H1 (cell line): ENCODE results near the gene S1PR3. TPM values are rescaled to one million over a fixed set of nuclear protein-coding genes. Genes with fewer than 3 reads are reported as not detected.

Experiments
- CTCF ChIA-PET: fragments of 300-600 bp; sonication (Branson Sonifier 250); formaldehyde crosslinking; loops from one replicate; lab custom pipeline; 2021; ENCODE audit not compliant: partially characterized antibody; lab: Charles Lee
- POLR2A ChIA-PET: fragments of 300-600 bp; sonication (Branson Sonifier 250); formaldehyde crosslinking; loops from one replicate; lab custom pipeline; 2021; ENCODE audit warnings: inconsistent platforms; ENCODE audit not compliant: partially characterized antibody; lab: Charles Lee
- DNase-seq, 2 experiments: peaks; one replicate each; pipeline versions ENCODE4 v3.0.0 to v3.0.0-alpha.2; 2010 to 2022; ENCODE audit warnings: low spot score in 2 of 2, low read depth in 1 of 2, mixed read lengths in 1 of 2
- FAIRE-seq: peaks from 2 replicates; lab custom pipeline; 2011; peaks lifted over from hg19 to GRCh38; lab: Jason Lieb, UNC
- H2AFZ ChIP-seq: 2 replicates; pipeline ENCODE4 v1.8.1; 2012; ENCODE audit warnings: low read length, inconsistent platforms
- H2AK5ac ChIP-seq: 2 replicates; pipeline ENCODE4 v1.6.1; 2013; ENCODE audit warnings: low read depth, low read length
- H2BK120ac ChIP-seq: replicated peaks from 2 replicates; pipeline ENCODE3; 2013; ENCODE audit warnings: low read depth, low read length, inconsistent platforms
- H2BK12ac ChIP-seq: 2 replicates; pipeline ENCODE4 v1.6.1; 2013; ENCODE audit warnings: low read depth, low read length
- H2BK15ac ChIP-seq: 2 replicates; pipeline ENCODE4 v1.6.1; 2013; ENCODE audit warnings: low read length
- H2BK20ac ChIP-seq: 2 replicates; pipeline ENCODE4 v1.6.1; 2013; ENCODE audit warnings: low read length
- H2BK5ac ChIP-seq: 2 replicates; pipeline ENCODE4 v1.6.1; 2013; ENCODE audit warnings: low read depth, low read length
- H3K14ac ChIP-seq: 2 replicates; pipeline ENCODE4 v1.6.1; 2013; ENCODE audit warnings: inconsistent platforms; ENCODE audit not compliant: insufficient read length
- H3K18ac ChIP-seq: 2 replicates; pipeline ENCODE4 v1.6.1; 2013; ENCODE audit warnings: low read length; ENCODE audit errors: extremely low read depth
- H3K23ac ChIP-seq: 2 replicates; pipeline ENCODE4 v1.6.1; 2013; ENCODE audit warnings: inconsistent platforms; ENCODE audit not compliant: insufficient read length
- H3K23me2 ChIP-seq: 2 replicates; pipeline ENCODE4 v1.6.1; 2013; ENCODE audit warnings: low read depth, low read length
- H3K27ac ChIP-seq: 2 replicates; pipeline ENCODE4 v1.6.1; 2011; ENCODE audit warnings: low read depth, low read length, inconsistent platforms
- H3K27me3 ChIP-seq, 4 experiments: replicated peaks in 1 of 4; 1 replicate in 1 of 4; 2 replicates in 3 of 4; pipeline versions ENCODE4 v1.6.1 to v1.8.1; 2011 to 2013; ENCODE audit warnings: low read length in 3 of 4, mild to moderate bottlenecking in 3 of 4, inconsistent platforms in 2 of 4, mixed read lengths in 2 of 4, moderate library complexity in 1 of 4; ENCODE audit not compliant: control insufficient read depth in 3 of 4, insufficient read depth in 3 of 4; ENCODE audit errors: extremely low read depth in 1 of 4
- H3K36me3 ChIP-seq, 4 experiments: 2 replicates each; pipeline versions ENCODE4 v1.6.1 to v1.8.1; 2011 to 2013; ENCODE audit warnings: mild to moderate bottlenecking in 4 of 4, low read length in 3 of 4, moderate library complexity in 2 of 4, control low read depth in 1 of 4, inconsistent platforms in 1 of 4; ENCODE audit not compliant: insufficient read depth in 4 of 4, control insufficient read depth in 2 of 4
- H3K4ac ChIP-seq: replicated peaks from 2 replicates; pipeline ENCODE3; 2013; ENCODE audit warnings: low read length, low read depth, mixed read lengths, inconsistent platforms; ENCODE audit not compliant: insufficient read length
- H3K4me1 ChIP-seq, 4 experiments: replicated peaks in 1 of 4; 1 replicate in 1 of 4; 2 replicates in 3 of 4; pipeline versions ENCODE4 v1.6.1 to v1.8.1; 2011 to 2013; ENCODE audit warnings: low read length in 3 of 4, inconsistent platforms in 2 of 4, mixed read lengths in 1 of 4; ENCODE audit not compliant: insufficient read depth in 4 of 4, control insufficient read depth in 3 of 4
- H3K4me2 ChIP-seq, 2 experiments: 2 replicates each; pipeline versions ENCODE4 v1.6.1 to v1.8.1; 2011 to 2013; ENCODE audit warnings: low read depth in 2 of 2, low read length in 2 of 2, control low read depth in 1 of 2, inconsistent platforms in 1 of 2, mild to moderate bottlenecking in 1 of 2; ENCODE audit not compliant: insufficient read depth in 1 of 2
- H3K4me3 ChIP-seq, 4 experiments: fragments of 200-600, 300-600 bp in 1 of 4; sonication (generic), shearing (Covaris generic), sonication (Bioruptor Twin) in 1 of 4; 2 replicates each; pipeline versions ENCODE4 v1.5.1 to v1.8.1; 2011 to 2016; ENCODE audit warnings: low read length in 4 of 4, low read depth in 3 of 4, control low read depth in 2 of 4, inconsistent platforms in 2 of 4, mild to moderate bottlenecking in 2 of 4, mixed read lengths in 1 of 4, moderate library complexity in 1 of 4; ENCODE audit not compliant: insufficient read depth in 2 of 4; ENCODE audit errors: extremely low read depth in 1 of 4
- H3K56ac ChIP-seq: replicated peaks from 2 replicates; pipeline ENCODE3; 2013; ENCODE audit warnings: low read depth, mild to moderate bottlenecking, mixed read lengths, low read length, inconsistent platforms; ENCODE audit not compliant: insufficient read length
- H3K79me1 ChIP-seq: 2 replicates; pipeline ENCODE4 v1.6.1; 2013; ENCODE audit warnings: low read depth, low read length, control low read depth
- H3K79me2 ChIP-seq, 2 experiments: 2 replicates each; pipeline versions ENCODE4 v1.6.1 to v1.8.1; 2012 to 2013; ENCODE audit warnings: low read length in 2 of 2, mild to moderate bottlenecking in 2 of 2, inconsistent platforms in 1 of 2; ENCODE audit not compliant: insufficient read depth in 2 of 2, control insufficient read depth in 1 of 2
- H3K9ac ChIP-seq, 4 experiments: replicated peaks in 1 of 4; 1 replicate in 1 of 4; 2 replicates in 3 of 4; pipeline versions ENCODE4 v1.6.1 to v1.8.1; 2011 to 2013; ENCODE audit warnings: low read depth in 3 of 4, low read length in 3 of 4, control low read depth in 2 of 4, mild to moderate bottlenecking in 2 of 4, moderate library complexity in 2 of 4, inconsistent platforms in 1 of 4; ENCODE audit errors: extremely low read depth in 1 of 4
- H3K9me3 ChIP-seq, 2 experiments: 2 replicates each; pipeline versions ENCODE4 v1.6.1 to v1.8.1; 2012 to 2013; ENCODE audit warnings: mild to moderate bottlenecking in 2 of 2, moderate library complexity in 2 of 2, control low read depth in 1 of 2, inconsistent platforms in 1 of 2, low read depth in 1 of 2, low read length in 1 of 2, mixed read lengths in 1 of 2; ENCODE audit not compliant: insufficient read depth in 2 of 2
- H4K20me1 ChIP-seq, 2 experiments: replicated peaks in 1 of 2; 2 replicates each; pipeline versions ENCODE3 to v1.8.1; 2011 to 2013; ENCODE audit warnings: inconsistent platforms in 2 of 2, low read length in 2 of 2, mild to moderate bottlenecking in 1 of 2; ENCODE audit not compliant: insufficient read depth in 2 of 2, control insufficient read depth in 1 of 2
- H4K5ac ChIP-seq: 2 replicates; pipeline ENCODE4 v1.6.1; 2013; ENCODE audit warnings: low read length, low read depth, mixed read lengths, inconsistent platforms; ENCODE audit not compliant: insufficient read length
- H4K8ac ChIP-seq: 2 replicates; pipeline ENCODE4 v1.8.0; 2013; ENCODE audit warnings: mild to moderate bottlenecking, moderate library complexity, low read length, inconsistent platforms; ENCODE audit not compliant: insufficient read depth; ENCODE audit errors: extremely low read depth
- H4K91ac ChIP-seq: replicated peaks from 2 replicates; pipeline ENCODE3; 2013; ENCODE audit warnings: low read length, mixed read lengths, inconsistent platforms; ENCODE audit not compliant: insufficient read length
- ASH2L ChIP-seq: fragments of 200-600, 300-600 bp; sonication (generic); IDR thresholded peaks from one replicate; pipeline ENCODE4 v1.7.1; 2017; ENCODE audit warnings: low read length
- CTBP2 ChIP-seq: IDR thresholded peaks from 2 replicates; pipeline ENCODE4 v1.7.0; 2011; ENCODE audit warnings: borderline replicate concordance, mild to moderate bottlenecking, moderate library complexity, mixed read lengths, low read length; ENCODE audit not compliant: insufficient read depth, insufficient read length
- FOSL1 ChIP-seq: IDR thresholded peaks from 2 replicates; pipeline ENCODE4 v1.6.1; 2011; ENCODE audit warnings: mild to moderate bottlenecking, low read depth, low read length, moderate library complexity; ENCODE audit not compliant: insufficient read depth
- KDM1A ChIP-seq: fragments of 200-600, 300-600 bp; sonication (generic); IDR thresholded peaks from 2 replicates; pipeline ENCODE4 v1.7.1; 2016; ENCODE audit warnings: mild to moderate bottlenecking, low read length, borderline replicate concordance
- KDM4A ChIP-seq: IDR thresholded peaks from one replicate; pipeline ENCODE4 v1.7.1; 2012; ENCODE audit warnings: low read depth, mild to moderate bottlenecking, moderate library complexity, low read length, inconsistent platforms; ENCODE audit not compliant: severe bottlenecking
- NANOG ChIP-seq: IDR thresholded peaks from 2 replicates; pipeline ENCODE4 v1.6.1; 2011; ENCODE audit warnings: low read length, low read depth, mild to moderate bottlenecking, inconsistent platforms; ENCODE audit not compliant: insufficient read depth, poor library complexity, severe bottlenecking
- POLR2AphosphoS5 ChIP-seq: IDR thresholded peaks from 2 replicates; pipeline ENCODE4 v1.6.1; 2011; ENCODE audit warnings: low read depth, low read length
- RBBP5 ChIP-seq: IDR thresholded peaks from 2 replicates; pipeline ENCODE4 v1.7.1; 2012; ENCODE audit warnings: low read depth, mild to moderate bottlenecking, inconsistent platforms, low read length, moderate library complexity, borderline replicate concordance
- RNF2 ChIP-seq: fragments of 200-900, 300-1000 bp; sonication (generic); IDR thresholded peaks from 2 replicates; pipeline ENCODE4 v1.7.1; 2016; ENCODE audit warnings: borderline replicate concordance, low read depth, mild to moderate bottlenecking, antibody characterized with exemption, low read length; ENCODE audit not compliant: poor library complexity, severe bottlenecking; ENCODE audit errors: missing control alignments
- SAP30 ChIP-seq: fragments of 300-600 bp; sonication (generic); IDR thresholded peaks from 2 replicates; pipeline ENCODE4 v1.7.1; 2012; ENCODE audit warnings: low read length, moderate library complexity, mild to moderate bottlenecking, inconsistent platforms; ENCODE audit not compliant: insufficient read depth, insufficient replicate concordance
- SIRT6 ChIP-seq: IDR thresholded peaks from one replicate; pipeline ENCODE4 v1.7.1; 2012; ENCODE audit warnings: low read length, inconsistent platforms
- SP2 ChIP-seq: IDR thresholded peaks from 2 replicates; pipeline ENCODE4 v1.6.1; 2012; ENCODE audit warnings: mild to moderate bottlenecking, low read length, inconsistent platforms
- SRF ChIP-seq: IDR thresholded peaks from 2 replicates; pipeline ENCODE4 v1.6.1; 2011; ENCODE audit warnings: mild to moderate bottlenecking, low read depth, low read length, moderate library complexity
- TAF7 ChIP-seq: optimal IDR thresholded peaks from 2 replicates; pipeline ENCODE3; 2011; ENCODE audit warnings: low read depth, mild to moderate bottlenecking, inconsistent platforms, low read length, moderate library complexity, borderline replicate concordance
- WGBS, 2 experiments: shearing (Covaris generic) in 1 of 2; methylation state at CpG; one replicate each; pipeline versions ENCODE4 v1.1.6 to v1.1.7; 2013 to 2015; ENCODE audit warnings: low lambda C conversion rate in 2 of 2, mixed read lengths in 2 of 2, inconsistent platforms in 1 of 2, low coverage in 1 of 2, missing lambda C conversion rate in 1 of 2; ENCODE audit not compliant: insufficient replicate concordance in 2 of 2, insufficient coverage in 1 of 2, insufficient read length in 1 of 2; ENCODE audit errors: extremely low coverage in 1 of 2, missing lambda C conversion rate in 1 of 2; 5-methylcytosine and 5-hydroxymethylcytosine counted together
- polyA plus RNA-seq, 7 experiments: library from polyadenylated mRNA; depleted of rRNA in 3 of 7; stranded (reverse) in 5 of 7; unstranded in 2 of 7; fragments of >200 nt in 5 of 7; fragments of 200-250 nt in 2 of 7; gene quantifications; 1 replicate in 5 of 7; 2 replicates in 1 of 7; 4 replicates in 1 of 7; pipeline versions ENCODE4 v1.2.1 to v1.2.3, GENCODE V29; 2011 to 2013; ENCODE audit warnings: missing spikeins in 2 of 7, mixed read lengths in 2 of 7
- total RNA-seq: library from RNA; stranded (reverse); fragmentation: NEBNext Ultra II Directional; extraction: Animal tissue kit (Norgen Biotek cat#: 25700); gene quantifications from 2 replicates; pipeline ENCODE4 v1.2.1, GENCODE V29; 2021

The S1PR3 gene
- total and polyA plus RNA-seq, 2 of the 8 experiments (the other 6 are each of a cell fraction or from before 2014, with no cell fraction given), result 3.7 to 6.4 TPM

GRCh38 chr9:89036383-89036782 is 45.1 kb downstream of the S1PR3 start:
- H3K4ac ChIP-seq, result no peak overlapping the region
- H3K27me3 ChIP-seq, result no peaks in the 10 kb centered on the region
- H4K8ac ChIP-seq, result no peak overlapping the region
- no peak overlapping the region for H3K4me3 ChIP-seq
- no peaks in the 10 kb centered on the region for H3K9me3 ChIP-seq
- H3K23me2 ChIP-seq, result peaks cover 7% of the 10 kb centered on the region; the same call in 1 of the 2 replicates
- 90% methylated on average over 8 of the region's 8 CpGs; no CpG with 5 or more reads in 1 of the 2 experiments for WGBS, 2 experiments
- H3K14ac ChIP-seq, result no peak overlapping the region
- no peaks in the 10 kb centered on the region for H3K79me1 ChIP-seq
- no peaks in the 10 kb centered on the region for H3K79me2 ChIP-seq
- no peak overlapping the region for H4K5ac ChIP-seq
- H2BK5ac ChIP-seq, result no peak overlapping the region
- H3K4me2 ChIP-seq, result no peak overlapping the region
- peaks cover 0 to 8% of the 10 kb centered on the region in 2 experiments for H4K20me1 ChIP-seq
- ChIA-PET CTCF (no interaction called here), POLR2A (no interaction called here)
- H2BK20ac ChIP-seq, result no peak overlapping the region
- H2AK5ac ChIP-seq, result no peak overlapping the region
- H2AFZ ChIP-seq, result no peak overlapping the region
- no peaks in the 10 kb centered on the region; a peak in 1 of 8 replicates for H3K36me3 ChIP-seq
- H3K9ac ChIP-seq, result no peak overlapping the region
- H2BK15ac ChIP-seq, result no peak overlapping the region
- no peaks in the 10 kb centered on the region for H3K4me1 ChIP-seq
- H3K18ac ChIP-seq, result no peak overlapping the region
- H3K27ac ChIP-seq, result no peak overlapping the region
- H4K91ac ChIP-seq, result no peak overlapping the region
- no peak overlapping the region for H2BK120ac ChIP-seq
- no peak overlapping the region for H3K56ac ChIP-seq
- DNase-seq (no peak), FAIRE-seq (no peak)
- H2BK12ac ChIP-seq, result no peak overlapping the region
- H3K23ac ChIP-seq, result no peak overlapping the region
- TF ChIP-seq KDM1A (no peak), SAP30 (no peak), SIRT6 (no peak), TAF7 (no peak), POLR2AphosphoS5 (no peak), ASH2L (no peak), CTBP2 (no peak), SRF (no peak), RBBP5 (no peak), SP2 (no peak), NANOG (no peak), FOSL1 (no peak), KDM4A (no peak), RNF2 (no peak)
